ENCODE measurements around the gene SCAMP5.

The SCAMP5 gene, protein sequence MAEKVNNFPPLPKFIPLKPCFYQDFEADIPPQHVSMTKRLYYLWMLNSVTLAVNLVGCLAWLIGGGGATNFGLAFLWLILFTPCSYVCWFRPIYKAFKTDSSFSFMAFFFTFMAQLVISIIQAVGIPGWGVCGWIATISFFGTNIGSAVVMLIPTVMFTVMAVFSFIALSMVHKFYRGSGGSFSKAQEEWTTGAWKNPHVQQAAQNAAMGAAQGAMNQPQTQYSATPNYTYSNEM
- total RNA-seq = 0.11 to 4.8 (median 0.73) reads per million in 9 experiments

DNA sequence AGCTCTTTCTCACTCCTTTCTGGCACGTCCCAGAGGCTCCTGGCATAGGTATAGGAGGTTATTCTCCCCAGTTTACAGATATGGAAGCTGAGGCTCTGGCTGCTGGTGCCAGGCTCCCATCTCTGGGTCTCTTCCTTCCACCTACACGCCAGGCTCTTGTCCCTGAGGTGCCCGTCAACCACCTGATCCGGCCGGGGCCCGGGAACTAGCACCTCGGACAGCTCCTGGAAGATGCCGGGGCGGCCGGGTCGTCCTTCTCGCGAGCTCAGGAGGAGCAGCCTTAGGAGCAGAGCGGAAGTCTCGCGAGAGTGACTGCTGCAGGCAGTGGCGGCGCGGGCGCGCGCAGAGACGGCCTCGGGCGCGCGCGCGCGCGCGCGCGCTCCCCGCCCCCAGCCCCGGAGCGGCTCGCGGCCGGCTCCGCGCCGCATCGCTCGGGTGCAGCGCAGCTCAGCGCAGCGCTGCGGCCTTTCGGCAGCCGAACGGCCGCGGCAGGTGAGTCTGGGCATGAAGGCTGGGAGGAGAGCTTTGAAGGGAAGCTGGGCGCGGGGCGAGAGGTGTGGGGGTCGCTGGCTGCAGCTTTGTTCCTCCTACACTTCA is at the start of gene SCAMP5:
Gene SCAMP5, plus strand, starts transcription at position 382 of the 597 bp plus-strand sequence. CDS start 16,277 bp downstream, outside the sequence.
- peaks cover 6% of the 10 kb centered on the region for H3K36me3 Mint-ChIP-seq (ENCODE audit: insufficient read depth)
- H3K9me3 Mint-ChIP-seq = peaks cover 0 to 6% of the 10 kb centered on the region in 2 donors
- H3K4me1 Mint-ChIP-seq (ENCODE audit: low read depth in 2 of 2) = peaks cover 12 to 15% of the 10 kb centered on the region in 2 donors
- H3K27me3 Mint-ChIP-seq = peaks cover 32 to 62% of the 10 kb centered on the region in 2 donors
- H3K4me3 Mint-ChIP-seq = peak within 1 kb of the TSS; percentile 78 to 84
- ATAC-seq (replicated peaks) (peak; percentile 98), DNase-seq (peak; percentile 89)
- H3K27ac Mint-ChIP-seq = peak within 1 kb of the TSS; percentile 51 to 52

DNA sequence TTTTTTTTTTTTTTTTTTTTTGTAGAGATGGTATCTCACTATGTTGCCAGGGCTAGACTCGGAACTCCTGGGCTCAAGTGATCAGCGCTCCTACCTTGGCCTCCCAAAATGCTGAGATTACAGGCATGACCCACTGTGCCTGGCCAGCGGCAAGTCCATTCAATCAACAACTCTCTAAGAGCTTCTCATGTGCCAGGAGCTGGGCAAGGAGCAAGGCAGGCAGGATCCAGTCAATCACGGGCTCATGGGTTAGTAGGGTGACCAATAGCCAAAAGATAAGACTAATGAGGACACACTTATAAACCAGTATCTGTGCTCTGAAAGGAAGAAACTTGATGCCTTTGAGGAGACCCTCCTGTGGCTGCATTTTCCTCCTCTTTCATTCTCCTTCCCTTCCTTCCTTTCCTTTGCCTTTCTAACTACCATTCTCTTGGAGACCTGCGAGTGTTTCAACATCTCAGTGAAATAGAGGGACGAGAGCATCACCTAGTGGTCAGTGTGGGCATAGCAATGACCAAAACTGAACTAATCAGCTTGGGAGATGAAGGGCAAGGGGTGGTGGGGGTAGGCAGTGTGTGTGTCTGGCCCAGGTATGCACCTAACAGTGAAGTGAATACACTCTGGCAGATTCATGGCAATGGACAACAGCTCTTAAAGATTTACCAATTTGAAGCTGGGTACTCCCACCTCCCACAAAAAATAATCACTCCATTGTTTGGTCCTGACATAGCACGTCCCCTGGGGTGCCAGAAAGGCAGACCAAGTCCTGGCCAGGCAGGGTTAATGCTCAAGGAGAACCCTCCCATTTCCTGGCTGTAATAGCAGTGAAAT is 45.1 kb upstream of the SCAMP5 start:
- Mint-ChIP-seq H3K27ac (no peak overlapping the region), H3K9me3 (no peaks in the 10 kb centered on the region), H3K27me3 (no peaks in the 10 kb centered on the region), H3K4me1 (ENCODE audit: low read depth in 2 of 2) (no peaks in the 10 kb centered on the region), H3K36me3 (ENCODE audit: insufficient read depth) (no peaks in the 10 kb centered on the region), H3K4me3 (no peak overlapping the region)
- peak; percentile 77 to 84 (median 77) for DNase-seq
- peak; percentile 93 for ATAC-seq (replicated peaks)

DNA sequence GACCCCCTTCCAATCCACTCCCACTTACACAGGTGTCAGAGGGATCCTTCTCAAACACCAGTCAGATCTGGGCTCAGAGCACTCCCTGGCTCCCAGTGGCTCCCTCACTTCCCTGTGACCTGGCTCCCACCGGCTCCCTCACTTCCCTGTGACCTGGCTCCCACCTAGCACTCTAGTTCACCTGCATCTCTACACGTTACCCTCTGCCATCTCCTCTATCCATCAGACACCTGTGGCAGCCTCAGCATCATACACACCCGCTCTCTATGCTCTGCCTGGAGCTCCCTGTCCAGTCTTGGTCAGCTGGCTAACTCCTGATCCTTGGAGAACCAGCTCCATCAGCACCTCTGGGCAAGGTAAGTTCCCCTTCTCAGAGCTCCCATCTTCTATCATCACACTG is 44.4 kb upstream of the SCAMP5 start:
- Mint-ChIP-seq H3K4me1 (ENCODE audit: low read depth in 2 of 2) (peaks cover 0 to 3% of the 10 kb centered on the region in 2 donors), H3K4me3 (no peak overlapping the region), H3K9me3 (no peaks in the 10 kb centered on the region), H3K27ac (no peak overlapping the region), H3K27me3 (no peaks in the 10 kb centered on the region), H3K36me3 (ENCODE audit: insufficient read depth) (no peaks in the 10 kb centered on the region)
- DNase-seq (no peak), ATAC-seq (replicated peaks) (no peak)

DNA sequence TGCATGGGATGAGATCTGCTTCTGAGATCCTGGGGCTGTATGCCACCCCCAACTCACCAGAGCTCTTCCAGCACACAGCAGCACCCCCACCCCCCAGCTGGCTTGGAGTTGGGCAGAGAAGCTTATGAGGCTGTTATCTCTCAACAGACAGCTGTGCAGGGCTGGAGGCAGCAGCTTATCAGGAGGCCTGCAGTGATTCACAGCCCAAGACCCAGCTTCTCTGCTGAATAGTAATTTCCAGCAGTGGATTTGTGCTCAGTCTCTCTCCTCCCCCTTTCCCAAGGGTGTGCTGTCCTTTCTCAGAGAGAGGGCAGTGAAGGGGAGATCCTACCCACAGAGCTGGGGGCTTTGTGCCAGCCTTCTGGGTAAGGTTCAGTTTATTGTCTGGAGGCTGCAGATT is 40.8 kb upstream of the SCAMP5 start:
- Mint-ChIP-seq H3K36me3 (ENCODE audit: insufficient read depth) (no peaks in the 10 kb centered on the region), H3K4me3 (peak overlapping the region in 1 of 2 donors; percentile 48)
- no peak for DNase-seq

DNA sequence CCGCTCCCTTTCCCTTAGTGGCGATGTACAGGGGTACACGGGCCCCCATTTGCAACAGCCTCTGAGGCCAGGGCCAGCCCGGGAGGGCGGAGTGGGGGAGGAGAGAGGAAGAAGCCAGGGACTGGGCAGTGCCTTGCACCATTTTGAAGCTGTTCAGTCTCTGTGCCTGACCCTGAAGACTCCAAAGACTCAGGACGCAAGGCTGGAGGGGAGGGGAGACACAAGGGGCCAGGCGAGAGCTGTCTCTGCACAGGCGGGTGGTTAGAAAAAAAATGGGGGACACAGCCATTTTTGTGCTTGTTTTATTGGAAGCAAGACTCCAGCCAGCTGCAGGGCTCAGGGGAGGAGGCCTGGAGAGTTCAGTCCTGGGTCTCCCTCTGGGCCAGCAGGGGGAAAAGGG is 40.3 kb upstream of the SCAMP5 start:
- Mint-ChIP-seq H3K27me3 (peaks cover 25 to 31% of the 10 kb centered on the region in 2 donors), H3K9me3 (no peaks in the 10 kb centered on the region), H3K4me1 (ENCODE audit: low read depth in 2 of 2) (peaks cover 6 to 15% of the 10 kb centered on the region in 2 donors)

More for the DNA sequence above, 40.8 kb upstream of the SCAMP5 start:
- Mint-ChIP-seq H3K4me1 (ENCODE audit: low read depth in 2 of 2) (peaks cover 6 to 15% of the 10 kb centered on the region in 2 donors), H3K27ac (no peak overlapping the region), H3K9me3 (no peaks in the 10 kb centered on the region), H3K27me3 (peaks cover 21 to 26% of the 10 kb centered on the region in 2 donors)
- no peak for ATAC-seq (replicated peaks)

DNA sequence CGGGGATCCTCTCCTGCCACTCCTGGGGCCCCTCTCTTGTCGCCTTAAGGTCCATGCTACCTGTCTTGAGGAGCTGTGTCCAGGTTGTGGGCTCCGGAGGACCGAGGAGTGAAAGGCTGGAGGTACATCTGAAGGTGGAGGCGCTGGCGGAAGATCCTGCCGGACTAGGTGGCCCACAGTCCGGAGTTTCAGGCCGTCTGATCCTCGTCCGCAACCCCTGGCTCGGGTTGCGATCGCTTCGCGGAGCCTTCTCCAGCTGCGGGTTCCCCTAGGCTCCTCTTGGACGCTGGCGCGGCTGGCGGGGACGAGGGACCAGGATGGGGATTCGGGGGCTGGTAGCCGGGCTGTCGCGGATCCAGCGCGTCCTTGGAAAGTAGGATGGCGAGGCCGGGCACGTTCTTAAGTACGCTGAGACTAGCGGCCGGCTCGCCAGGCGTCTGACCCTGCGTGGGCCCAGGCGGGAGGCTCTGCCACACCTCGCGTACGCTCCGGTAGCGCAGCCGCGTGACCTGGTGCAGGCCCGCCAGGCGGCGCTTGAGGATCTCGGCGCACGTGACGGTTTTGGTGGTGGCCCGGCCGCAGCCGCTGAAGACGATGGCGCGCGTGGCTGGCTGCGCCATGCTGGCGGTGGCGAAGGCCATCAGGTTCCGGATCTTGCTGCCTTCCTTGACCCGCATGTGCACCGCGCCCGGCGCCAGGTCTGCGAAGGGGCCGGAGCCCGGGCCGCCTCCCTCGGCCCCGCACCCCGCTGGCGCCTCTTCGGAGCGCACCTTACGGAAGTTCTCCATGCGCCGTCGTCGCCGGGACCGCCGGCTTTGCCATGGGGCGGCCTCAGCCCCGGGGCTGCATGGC is 39.3 kb upstream of the SCAMP5 start:
- Mint-ChIP-seq H3K4me1 (ENCODE audit: low read depth in 2 of 2) (peaks cover 6 to 15% of the 10 kb centered on the region in 2 donors), H3K36me3 (ENCODE audit: insufficient read depth) (no peaks in the 10 kb centered on the region), H3K27ac (no peak overlapping the region), H3K4me3 (peak overlapping the region; percentile 48 to 75), H3K9me3 (no peaks in the 10 kb centered on the region), H3K27me3 (peaks cover 28 to 41% of the 10 kb centered on the region in 2 donors)
- peak; percentile 62 for ATAC-seq (replicated peaks)
- DNase-seq = peak; percentile 21 to 42 (median 33)

More for the DNA sequence above, 40.3 kb upstream of the SCAMP5 start:
- DNase-seq (no peak), ATAC-seq (replicated peaks) (no peak)
- H3K27ac Mint-ChIP-seq = no peak overlapping the region
- H3K4me3 Mint-ChIP-seq = peak overlapping the region; percentile 41 to 48
- no peaks in the 10 kb centered on the region for H3K36me3 Mint-ChIP-seq (ENCODE audit: insufficient read depth)

DNA sequence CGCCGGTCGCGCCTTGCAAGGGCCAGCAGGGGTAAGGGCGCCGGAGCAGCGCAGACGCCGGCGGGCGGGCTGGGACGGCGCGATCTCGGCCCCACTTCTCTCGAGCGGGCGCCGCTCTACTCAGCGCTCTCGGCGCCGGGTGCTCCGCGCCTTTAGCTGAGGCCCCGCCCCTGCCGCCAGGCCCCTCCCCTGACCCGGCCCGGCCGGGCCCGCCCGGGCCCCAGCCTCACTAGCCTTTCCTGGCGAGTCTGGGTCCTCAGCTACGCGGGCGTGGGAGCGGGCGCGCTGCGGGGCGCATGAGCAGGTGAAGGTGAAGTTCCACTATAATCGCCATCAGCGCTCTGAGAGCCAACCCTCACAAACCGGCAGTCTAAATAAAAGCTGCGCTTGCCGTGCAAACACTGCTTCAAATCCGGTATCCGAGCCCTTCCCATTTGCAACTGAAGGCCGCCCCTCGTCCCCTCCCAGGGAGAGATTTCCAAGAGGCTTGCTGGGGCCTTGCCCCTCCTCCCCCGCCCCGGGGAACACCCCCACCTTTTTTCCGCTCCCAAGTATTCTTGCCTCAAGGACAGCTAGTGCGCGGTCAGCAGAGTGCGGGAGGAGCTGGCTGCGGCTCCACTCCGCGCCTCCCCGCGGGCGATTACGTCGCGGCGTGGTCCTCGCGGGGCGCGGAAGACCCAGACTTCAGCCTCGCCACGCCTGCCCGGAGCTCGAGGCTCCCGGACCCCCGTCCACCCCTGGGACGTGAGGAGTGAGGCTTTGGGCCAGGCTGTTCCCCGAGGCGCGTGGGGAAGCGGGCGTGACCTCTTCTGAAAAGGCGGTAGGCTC is 38.5 kb upstream of the SCAMP5 start, which contains the start of gene RPP25:
Gene RPP25, minus strand, starts transcription at position 125 of the 828 bp plus-strand sequence. CDS start 189 bp downstream, outside the sequence.
- DNase-seq (peak; percentile 45 to 50 (median 46)), ATAC-seq (replicated peaks) (peak; percentile 85)
- H3K27me3 Mint-ChIP-seq = peaks cover 34 to 49% of the 10 kb centered on the region in 2 donors
- no peaks in the 10 kb centered on the region for H3K9me3 Mint-ChIP-seq
- H3K4me1 Mint-ChIP-seq (ENCODE audit: low read depth in 2 of 2) = peaks cover 6 to 15% of the 10 kb centered on the region in 2 donors
- H3K36me3 Mint-ChIP-seq (ENCODE audit: insufficient read depth) = no peaks in the 10 kb centered on the region
- H3K4me3 Mint-ChIP-seq = peak within 1 kb of the TSS; percentile 74 to 75
- H3K27ac Mint-ChIP-seq = no peak within 1 kb of the TSS

DNA sequence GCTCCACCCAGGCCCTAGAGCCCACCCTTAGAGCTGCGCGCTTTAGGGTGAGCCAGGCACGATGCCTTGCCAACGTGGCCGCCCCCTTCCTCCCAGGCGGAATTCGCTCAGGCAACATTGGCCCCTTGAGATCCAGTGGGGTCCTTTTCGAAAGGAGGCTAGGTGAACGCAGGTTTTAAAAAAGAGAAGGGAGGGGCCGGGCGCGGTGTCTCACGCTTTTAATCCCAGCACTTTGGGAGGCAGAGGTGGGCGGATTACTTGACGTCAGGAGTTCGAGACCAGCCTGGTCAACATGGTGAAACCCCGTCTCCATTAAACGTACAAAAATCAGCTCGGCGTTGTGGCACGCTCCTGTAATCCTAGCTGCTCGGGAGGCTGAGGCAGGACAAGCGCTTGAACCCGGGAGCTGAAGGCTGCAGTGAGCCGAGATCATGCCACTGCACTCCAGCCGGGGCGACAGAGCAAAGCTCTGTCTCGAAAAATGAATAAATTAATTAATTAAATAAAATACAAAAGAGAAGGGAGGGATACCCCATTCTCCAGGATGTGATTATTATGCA is 37.8 kb upstream of the SCAMP5 start:
- Mint-ChIP-seq H3K27me3 (peaks cover 34 to 51% of the 10 kb centered on the region in 2 donors), H3K27ac (no peak overlapping the region), H3K9me3 (no peaks in the 10 kb centered on the region), H3K4me1 (ENCODE audit: low read depth in 2 of 2) (peaks cover 6 to 15% of the 10 kb centered on the region in 2 donors), H3K4me3 (peak overlapping the region; percentile 74 to 75), H3K36me3 (ENCODE audit: insufficient read depth) (no peaks in the 10 kb centered on the region)
- DNase-seq = no peak
- ATAC-seq (replicated peaks) = no peak

DNA sequence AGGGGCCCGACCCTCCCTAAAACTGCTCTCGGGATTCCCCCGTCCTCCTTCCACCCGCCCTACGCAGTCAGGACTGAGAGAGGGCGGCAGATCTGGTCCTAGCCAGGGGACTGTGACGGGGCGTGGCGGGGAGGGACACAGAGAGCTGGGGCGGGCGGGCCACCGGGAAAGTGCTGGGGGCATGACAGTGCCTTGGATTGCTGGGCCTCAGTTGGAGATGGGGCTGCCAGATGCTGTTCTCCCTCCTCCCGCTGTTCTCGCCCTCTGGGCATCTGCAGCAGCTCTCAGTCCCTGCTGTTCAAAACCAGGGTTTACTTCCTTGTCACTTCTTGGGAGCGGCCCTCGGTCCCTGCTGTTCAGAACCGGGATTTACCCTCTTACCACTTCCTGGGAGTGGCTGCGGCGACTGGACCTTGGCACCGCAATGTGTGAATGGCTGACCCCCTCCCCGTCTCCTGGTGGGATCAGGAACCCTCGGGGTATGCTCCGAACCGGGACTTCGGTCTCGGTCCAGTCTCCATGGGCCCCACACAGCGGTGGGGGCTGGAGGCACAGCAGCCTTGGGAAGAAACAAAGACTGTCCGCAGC is 36.9 kb upstream of the SCAMP5 start:
- Mint-ChIP-seq H3K36me3 (ENCODE audit: insufficient read depth) (no peaks in the 10 kb centered on the region), H3K27ac (no peak overlapping the region), H3K9me3 (no peaks in the 10 kb centered on the region), H3K4me3 (peak overlapping the region; percentile 74 to 75), H3K4me1 (ENCODE audit: low read depth in 2 of 2) (peaks cover 6 to 15% of the 10 kb centered on the region in 2 donors), H3K27me3 (peaks cover 34 to 58% of the 10 kb centered on the region in 2 donors)
- no peak for DNase-seq
- no peak for ATAC-seq (replicated peaks)

DNA sequence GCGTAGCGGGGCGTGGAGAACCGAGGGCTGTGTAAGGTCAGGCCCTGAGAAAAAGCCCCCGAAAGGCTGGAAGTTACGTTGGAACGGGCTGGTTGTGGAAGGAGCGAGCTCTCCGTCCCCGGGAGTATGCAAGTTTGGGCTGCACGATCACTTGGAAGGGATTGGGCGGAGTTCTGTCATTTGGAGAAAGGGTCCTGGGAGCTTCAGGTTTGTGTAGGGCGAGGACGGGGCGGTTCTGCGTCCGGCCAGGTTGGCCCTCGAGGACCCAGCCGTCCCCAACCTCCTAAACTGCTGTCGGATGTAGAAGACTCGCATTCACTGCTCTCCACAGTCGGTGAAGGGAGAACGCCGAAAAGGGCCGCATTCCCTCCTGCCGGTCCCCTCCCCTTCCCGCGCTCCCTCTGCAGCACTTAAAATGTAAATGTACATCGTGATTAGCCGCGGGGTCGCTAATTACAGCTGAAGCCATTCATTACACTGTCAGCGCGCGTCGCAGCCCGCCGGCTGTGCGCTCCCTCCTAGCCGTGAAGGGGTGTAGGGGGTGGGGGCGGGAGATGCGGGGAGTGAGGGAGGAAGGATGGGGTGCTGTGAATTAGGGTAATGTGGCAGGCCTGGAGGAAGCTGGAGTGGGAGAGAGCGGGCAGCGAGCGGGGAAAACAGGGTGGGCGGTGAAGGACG is 36.3 kb upstream of the SCAMP5 start:
- Mint-ChIP-seq H3K36me3 (ENCODE audit: insufficient read depth) (no peaks in the 10 kb centered on the region), H3K9me3 (no peaks in the 10 kb centered on the region), H3K4me3 (peak overlapping the region; percentile 51 to 74), H3K4me1 (ENCODE audit: low read depth in 2 of 2) (peaks cover 6 to 15% of the 10 kb centered on the region in 2 donors), H3K27ac (no peak overlapping the region), H3K27me3 (peaks cover 34 to 58% of the 10 kb centered on the region in 2 donors)
- ATAC-seq (replicated peaks) = no peak
- DNase-seq = no peak

DNA sequence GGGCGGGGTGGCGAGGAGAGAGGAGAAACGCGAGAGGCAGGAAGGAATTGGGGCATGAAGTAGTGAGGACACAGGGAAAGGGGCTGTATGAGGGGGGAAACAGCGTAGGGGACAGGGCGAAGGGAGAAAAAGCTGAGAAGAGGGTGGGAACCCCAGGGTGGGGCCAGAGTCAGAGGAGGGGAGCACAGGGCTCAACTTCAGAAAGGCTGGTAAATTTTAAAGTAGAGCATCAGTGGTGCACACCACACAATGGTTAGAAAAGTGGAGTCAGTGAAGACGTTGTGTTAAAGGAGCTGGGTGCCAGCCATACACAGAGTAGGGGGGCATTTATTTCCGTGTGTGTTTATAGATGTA is 35.8 kb upstream of the SCAMP5 start:
- H3K4me3 Mint-ChIP-seq = peak overlapping the region; percentile 26 to 74
- ATAC-seq (replicated peaks) = no peak
- H3K27me3 Mint-ChIP-seq = peaks cover 34 to 58% of the 10 kb centered on the region in 2 donors
- no peak for DNase-seq
- H3K27ac Mint-ChIP-seq = no peak overlapping the region
- no peaks in the 10 kb centered on the region for H3K36me3 Mint-ChIP-seq (ENCODE audit: insufficient read depth)
- H3K4me1 Mint-ChIP-seq (ENCODE audit: low read depth in 2 of 2) = peaks cover 6 to 15% of the 10 kb centered on the region in 2 donors
- no peaks in the 10 kb centered on the region for H3K9me3 Mint-ChIP-seq

Measured in effector memory CD8-positive, alpha-beta T cell (primary cell).